Heart left ventricle (tissue), 16 donors: Measurements from ENCODE around the gene DNAJB11. TPM values are rescaled to one million over a fixed set of nuclear protein-coding genes. Genes with fewer than 3 reads are reported as not detected.
"Not testable (repeated sequence)": the region's sequence is repeated elsewhere in the genome, so short reads cannot be mapped to it uniquely, and the experiment has no call there.

ENCODE experiments used
- ATAC-seq, 4 donors: fragments of 200-7000 bp; cut with Tn5 transposase; one replicate each; pipeline ENCODE4 v1.9.1; 2020 to 2022; ENCODE audit warnings: moderate library complexity in 4 of 4, mild to moderate bottlenecking in 3 of 4, moderate number of reproducible peaks in 1 of 4
- DNase-seq, 5 donors: peaks; one replicate each; pipeline ENCODE4 v3.0.0-alpha.2; 2020
- H3K27ac ChIP-seq, 12 donors: fragments of 200-600 bp; sonication (generic) in 4 of 12; one replicate each; pipeline versions ENCODE4 v1.5.0 to v1.8.0; 2016 to 2022; ENCODE audit warnings: mild to moderate bottlenecking in 2 of 12
- H3K27me3 ChIP-seq, 9 donors: fragments of 200-600 bp; sonication (generic) in 2 of 9; one replicate each; pipeline versions ENCODE4 v1.5.1 to v1.8.0; 2016 to 2022; ENCODE audit warnings: mild to moderate bottlenecking in 3 of 9
- H3K36me3 ChIP-seq, 9 donors: fragments of 200-600 bp; sonication (generic) in 2 of 9; one replicate each; pipeline versions ENCODE4 v1.5.0 to v1.8.0; 2018 to 2022; ENCODE audit warnings: mild to moderate bottlenecking in 2 of 9
- H3K4me1 ChIP-seq, 12 donors: fragments of 200-600 bp; sonication (generic) in 4 of 12; one replicate each; pipeline versions ENCODE4 v1.5.0 to v1.8.0; 2016 to 2022; ENCODE audit warnings: mild to moderate bottlenecking in 3 of 12
- H3K4me3 ChIP-seq, 12 donors: fragments of 200-600 bp; sonication (generic) in 4 of 12; one replicate each; pipeline versions ENCODE4 v1.5.0 to v1.8.0; 2017 to 2022; ENCODE audit warnings: mild to moderate bottlenecking in 9 of 12, moderate library complexity in 4 of 12
- H3K9me3 ChIP-seq, 12 donors: fragments of 200-600 bp; sonication (generic) in 4 of 12; one replicate each; pipeline versions ENCODE4 v1.5.0 to v1.8.0; 2016 to 2022; ENCODE audit warnings: mild to moderate bottlenecking in 1 of 12
- POLR2A ChIP-seq, 2 donors: fragments of 450-650 bp; IDR thresholded peaks; one replicate each; pipeline ENCODE4 v1.6.1; 2017; ENCODE audit warnings: antibody characterized with exemption in 2 of 2, mild to moderate bottlenecking in 2 of 2, moderate library complexity in 2 of 2
- WGBS, 4 donors: extraction: QIAGEN DNeasy Blood & Tissue Kit in 2 of 4; methylation state at CpG; one replicate each; pipeline versions ENCODE4 v1.1.5 to v1.1.7; 2013 to 2018; 5-methylcytosine and 5-hydroxymethylcytosine counted together
- intact Hi-C, 10 donors: fragments of 100-400 bp; cut with DNase I; formaldehyde crosslinking; loops; one replicate each; pipeline versions ENCODE4 v1.11.1 to v1.14.2; 2022
- polyA plus RNA-seq, 2 donors: library from polyadenylated mRNA; stranded (reverse); fragments of 200-250 nt; gene quantifications; one replicate each; pipeline ENCODE4 v1.2.3, GENCODE V29; 2013
- total RNA-seq, 9 donors: library from RNA; depleted of rRNA in 2 of 9; stranded (reverse); fragments of >200 nt in 2 of 9; fragmentation: NEBNext Ultra II Directional in 3 of 9; extraction: Animal tissue kit (Norgen Biotek cat#: 25700) in 3 of 9; gene quantifications; one replicate each; pipeline versions ENCODE4 v1.1.0 to v1.2.4, GENCODE V29; 2016 to 2023
- TF ChIP-seq, protein P1 (sequence below), 12 donors: fragments of 200-600 bp; sonication (generic) in 4 of 12; IDR thresholded peaks; one replicate each; pipeline versions ENCODE4 v1.5.0 to v1.8.0; 2018 to 2022; ENCODE audit warnings: antibody characterized with exemption in 12 of 12, mild to moderate bottlenecking in 5 of 12
- donor health status: ischemic (EF 13 %, LVEDD 7.1; RV severe dilation, severe dysfunction).
- donor health status: healthy with polysubstance abuse.
- donor health status: DM: no; HTN: yes; CAD: no.
- donor health status: DM: no; HTN: no; CAD: no.
- donor health status: ischemic (EF 25% LVEDD 6.9; RV normal size, moderate dysfunction).
- donor health status: ischemic (EF 25% LVEDD 5.7; RV mildly dilated, moderate dysfunction).
- donor health status: healthy.
- donor health status: DM: yes; HTN: yes; CAD: no.
- donor health status: ischemic (EF 35%, LVEDD 5.7; RV mildly dilated, moderate dysfunction).
- donor health status: nonischemic (EF 11% LVEDD 7.7; RV severe dilation, severe dysfunction).
- donor health status: DM: yes; HTN: yes; CAD: no.
- donor health status: PGD.
- donor health status: ischemic (EF 29% LVEDD 5.4; RV normal size, mild dysfunction).
- donor health status: nonischemic (EF 23%, LVEDD 6.1; RV moderate dilation, normal function).

Gene DNAJB11
- total and polyA plus RNA-seq, 11 donors, result 17.3 to 151 (median 27.2) TPM

DNA sequence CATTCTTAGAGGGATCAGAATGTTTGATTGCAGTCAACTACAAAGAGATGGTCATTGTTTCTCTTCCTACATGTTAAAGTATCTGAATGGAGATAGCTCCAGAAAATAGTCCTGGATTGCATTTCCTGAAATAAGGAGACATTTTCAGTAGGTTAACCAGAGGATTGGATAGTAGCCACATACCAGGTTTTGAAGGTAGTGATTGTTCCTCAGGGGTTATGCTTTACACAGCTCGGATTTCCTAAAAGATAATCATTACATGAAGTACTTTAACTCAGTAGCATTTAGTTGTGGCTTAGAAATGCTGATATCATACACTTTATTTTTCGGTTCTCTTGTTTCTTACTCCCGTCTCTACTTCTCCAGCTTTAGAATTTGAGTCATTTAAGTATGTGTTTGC, 10.3 kb downstream of the DNAJB11 start:
- peaks cover 2 to 100% (median 98%) of the 10 kb centered on the region in 9 donors for H3K36me3 ChIP-seq
- H3K4me3 ChIP-seq, result no peak overlapping the region
- no peak for TF ChIP-seq POLR2A (IDR thresholded peaks at IDR 0.05)
- TF ChIP-seq, protein P1, sequence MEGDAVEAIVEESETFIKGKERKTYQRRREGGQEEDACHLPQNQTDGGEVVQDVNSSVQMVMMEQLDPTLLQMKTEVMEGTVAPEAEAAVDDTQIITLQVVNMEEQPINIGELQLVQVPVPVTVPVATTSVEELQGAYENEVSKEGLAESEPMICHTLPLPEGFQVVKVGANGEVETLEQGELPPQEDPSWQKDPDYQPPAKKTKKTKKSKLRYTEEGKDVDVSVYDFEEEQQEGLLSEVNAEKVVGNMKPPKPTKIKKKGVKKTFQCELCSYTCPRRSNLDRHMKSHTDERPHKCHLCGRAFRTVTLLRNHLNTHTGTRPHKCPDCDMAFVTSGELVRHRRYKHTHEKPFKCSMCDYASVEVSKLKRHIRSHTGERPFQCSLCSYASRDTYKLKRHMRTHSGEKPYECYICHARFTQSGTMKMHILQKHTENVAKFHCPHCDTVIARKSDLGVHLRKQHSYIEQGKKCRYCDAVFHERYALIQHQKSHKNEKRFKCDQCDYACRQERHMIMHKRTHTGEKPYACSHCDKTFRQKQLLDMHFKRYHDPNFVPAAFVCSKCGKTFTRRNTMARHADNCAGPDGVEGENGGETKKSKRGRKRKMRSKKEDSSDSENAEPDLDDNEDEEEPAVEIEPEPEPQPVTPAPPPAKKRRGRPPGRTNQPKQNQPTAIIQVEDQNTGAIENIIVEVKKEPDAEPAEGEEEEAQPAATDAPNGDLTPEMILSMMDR (IDR thresholded peaks at IDR 0.05), result no peak
- intact Hi-C loops, result no loop called here
- no peaks in the 10 kb centered on the region for H3K9me3 ChIP-seq
- no peak overlapping the region for H3K27ac ChIP-seq
- 90 to 94% (median 93%) methylated on average over 3 of the region's 3 CpGs for WGBS, 4 donors
- ATAC-seq, result no peak
- DNase-seq, result no peak
- peaks cover 0 to 11% (median 0%) of the 10 kb centered on the region in 12 donors for H3K4me1 ChIP-seq
- H3K27me3 ChIP-seq, result no peaks in the 10 kb centered on the region

DNA sequence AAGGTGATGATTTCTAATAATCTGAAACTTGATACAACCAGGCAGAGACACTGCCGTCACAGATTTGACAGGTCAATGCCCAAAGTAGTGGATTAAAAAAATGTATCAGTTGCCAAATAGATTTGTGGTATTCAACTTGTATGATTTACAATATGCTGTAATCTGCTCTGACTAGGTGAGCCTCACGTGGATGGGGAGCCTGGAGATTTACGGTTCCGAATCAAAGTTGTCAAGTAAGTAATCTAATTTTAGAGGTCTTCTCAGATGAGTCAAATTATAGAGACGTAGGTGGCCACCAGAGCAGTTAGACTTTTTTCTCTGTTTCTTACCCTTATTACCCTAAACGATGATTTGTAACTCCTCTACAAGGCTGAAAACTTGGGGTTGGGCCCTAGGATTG, 12.0 kb downstream of the DNAJB11 start:
- 91 to 96% (median 93%) methylated on average over 6 of the region's 6 CpGs for WGBS, 4 donors
- Histone ChIP-seq H3K4me1 (peaks cover 0 to 11% (median 0%) of the 10 kb centered on the region in 12 donors), H3K4me3 (no peak overlapping the region), H3K27ac (no peak overlapping the region), H3K27me3 (no peaks in the 10 kb centered on the region), H3K36me3 (peaks cover 0 to 94% (median 86%) of the 10 kb centered on the region in 9 donors), H3K9me3 (no peaks in the 10 kb centered on the region)
- ATAC-seq (no peak), DNase-seq (no peak)
- intact Hi-C loops, result no loop called here
- TF ChIP-seq, protein P1 (IDR thresholded peaks at IDR 0.05), result no peak
- no peak for TF ChIP-seq POLR2A (IDR thresholded peaks at IDR 0.05)

DNA sequence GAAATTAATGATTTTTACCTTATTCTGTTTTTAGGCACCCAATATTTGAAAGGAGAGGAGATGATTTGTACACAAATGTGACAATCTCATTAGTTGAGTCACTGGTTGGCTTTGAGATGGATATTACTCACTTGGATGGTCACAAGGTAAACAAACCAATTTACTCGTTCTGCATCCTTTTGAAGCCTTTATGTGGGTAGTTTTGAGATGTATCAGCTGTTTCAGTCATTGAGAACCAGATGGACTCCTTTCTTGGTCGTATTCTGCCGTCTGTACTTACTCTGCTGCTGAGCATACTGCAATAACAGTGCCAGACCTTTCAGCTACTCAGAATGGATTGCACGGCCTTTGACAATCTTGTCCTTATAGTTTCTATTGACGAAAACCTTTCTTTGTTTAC, 13.3 kb downstream of the DNAJB11 start:
- Histone ChIP-seq H3K36me3 (peaks cover 0 to 81% (median 73%) of the 10 kb centered on the region in 9 donors), H3K4me3 (no peak overlapping the region), H3K27ac (no peak overlapping the region), H3K27me3 (no peaks in the 10 kb centered on the region), H3K9me3 (no peaks in the 10 kb centered on the region), H3K4me1 (no peaks in the 10 kb centered on the region)
- intact Hi-C loops, result no loop called here
- 76 to 85% (median 81%) methylated on average over 5 of the region's 5 CpGs for WGBS, 4 donors
- DNase-seq (no peak), ATAC-seq (no peak)
- no peak for TF ChIP-seq POLR2A (IDR thresholded peaks at IDR 0.05)
- TF ChIP-seq, protein P1 (IDR thresholded peaks at IDR 0.05), result no peak

DNA sequence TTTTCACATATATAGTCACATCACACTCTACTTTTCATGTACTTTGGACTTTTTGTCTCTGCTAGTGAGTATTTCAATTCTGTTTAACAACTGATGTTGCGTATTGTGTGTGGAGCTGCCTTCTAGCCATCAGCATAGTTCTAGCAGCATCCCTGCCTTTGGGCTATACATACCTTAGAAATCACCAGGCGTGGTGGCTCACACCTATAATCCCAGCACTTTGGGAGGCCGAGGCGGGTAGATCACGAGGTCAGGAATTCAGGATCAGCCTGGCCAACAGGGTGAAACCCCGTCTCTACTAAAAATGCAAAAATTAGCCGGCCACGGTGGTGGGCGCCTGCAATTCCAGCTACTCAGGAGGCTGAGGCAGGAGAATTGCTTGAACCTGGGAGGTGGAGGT, 15.7 kb downstream of the DNAJB11 start:
- H3K27me3 ChIP-seq, H3K9me3 ChIP-seq, H3K27ac ChIP-seq, DNase-seq, H3K4me3 ChIP-seq, H3K4me1 ChIP-seq, ATAC-seq: not testable (repeated sequence)
- 81 to 96% (median 83%) methylated on average over 8 to 9 of the region's 9 CpGs for WGBS, 4 donors
- peaks cover 0 to 57% (median 48%) of the 10 kb centered on the region in 9 donors for H3K36me3 ChIP-seq
- intact Hi-C loops, result loop anchor here in 1 of 10 donors (5.0 kb wide), 1 partner anchor 351 kb away; no protein-coding TSS in a partner anchor

DNA sequence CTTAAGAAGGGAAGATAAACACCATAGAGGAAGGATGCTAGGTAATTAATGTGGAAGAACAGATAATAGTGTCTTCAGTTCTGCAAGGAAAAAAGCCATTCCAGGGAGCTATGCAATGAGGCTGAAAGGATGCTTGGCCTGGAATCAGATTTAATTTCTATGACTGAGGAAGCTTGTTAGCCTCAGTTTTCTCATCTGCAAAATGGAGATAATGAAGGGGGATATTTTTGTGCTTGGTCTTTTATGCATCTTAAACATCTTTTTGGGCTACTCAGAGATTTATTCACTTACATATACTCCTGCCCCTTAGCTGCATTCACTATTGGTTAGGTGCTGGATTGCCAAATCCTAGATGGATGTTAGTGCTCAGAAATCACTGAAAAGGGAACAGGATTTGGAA, 16.7 kb downstream of the DNAJB11 start:
- Histone ChIP-seq H3K9me3 (no peaks in the 10 kb centered on the region), H3K36me3 (peaks cover 0 to 47% (median 39%) of the 10 kb centered on the region in 9 donors), H3K4me1 (no peaks in the 10 kb centered on the region), H3K27me3 (no peaks in the 10 kb centered on the region), H3K27ac (no peak overlapping the region), H3K4me3 (no peak overlapping the region)
- no peak for TF ChIP-seq POLR2A (IDR thresholded peaks at IDR 0.05)
- TF ChIP-seq, protein P1 (IDR thresholded peaks at IDR 0.05), result no peak
- no peak for ATAC-seq
- no peak for DNase-seq
- intact Hi-C loops, result loop anchor here in 1 of 10 donors (5.0 kb wide), 1 partner anchor 350 kb away; no protein-coding TSS in a partner anchor
